22Rv1 (cell line): ENCODE results near the gene CLEC16A.

ENCODE experiments used
- ZFX ChIP-seq: fragments of 450-650 bp; IDR thresholded peaks from 2 replicates; pipeline ENCODE4 v1.6.1; 2017; ENCODE audit warnings: antibody characterized with exemption, borderline replicate concordance
- TF ChIP-seq, protein P1 (sequence below): fragments of 450-650 bp; IDR thresholded peaks from 2 replicates; pipeline ENCODE4 v1.5.1; 2017; ENCODE audit warnings: mild to moderate bottlenecking

DNA sequence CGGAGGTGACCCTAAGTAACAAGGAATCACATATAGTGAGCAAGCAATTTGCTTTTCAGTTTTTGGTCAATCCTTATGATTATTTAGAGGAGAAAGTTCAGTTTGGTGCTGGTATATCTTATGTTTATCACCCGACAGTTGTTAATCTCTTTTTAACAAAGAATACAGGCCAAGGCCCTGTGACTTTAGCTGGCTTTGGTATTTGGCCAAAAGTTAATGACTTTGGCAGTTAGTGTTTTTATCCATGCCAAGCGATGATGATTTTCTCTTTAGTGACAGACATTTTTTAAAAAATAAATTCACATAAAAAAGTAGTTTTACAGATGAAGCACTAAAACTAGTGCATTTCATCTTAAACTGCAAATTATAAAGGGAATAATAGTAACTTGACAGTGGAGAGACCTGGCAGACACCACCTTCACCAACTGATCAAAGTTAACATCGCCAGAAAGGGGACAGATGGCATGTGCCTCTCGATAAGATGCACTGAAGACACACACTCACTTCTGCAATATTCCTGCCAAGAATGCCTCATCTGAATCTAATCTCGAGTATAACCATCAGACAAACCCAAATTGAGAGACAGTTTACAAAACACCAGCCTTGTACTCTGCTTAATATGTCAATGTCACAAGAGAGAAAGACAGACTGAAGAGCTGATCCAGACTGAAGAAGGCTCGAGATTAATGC lies 9.0 kb upstream of the CLEC16A start:
- TF ChIP-seq, protein P1, sequence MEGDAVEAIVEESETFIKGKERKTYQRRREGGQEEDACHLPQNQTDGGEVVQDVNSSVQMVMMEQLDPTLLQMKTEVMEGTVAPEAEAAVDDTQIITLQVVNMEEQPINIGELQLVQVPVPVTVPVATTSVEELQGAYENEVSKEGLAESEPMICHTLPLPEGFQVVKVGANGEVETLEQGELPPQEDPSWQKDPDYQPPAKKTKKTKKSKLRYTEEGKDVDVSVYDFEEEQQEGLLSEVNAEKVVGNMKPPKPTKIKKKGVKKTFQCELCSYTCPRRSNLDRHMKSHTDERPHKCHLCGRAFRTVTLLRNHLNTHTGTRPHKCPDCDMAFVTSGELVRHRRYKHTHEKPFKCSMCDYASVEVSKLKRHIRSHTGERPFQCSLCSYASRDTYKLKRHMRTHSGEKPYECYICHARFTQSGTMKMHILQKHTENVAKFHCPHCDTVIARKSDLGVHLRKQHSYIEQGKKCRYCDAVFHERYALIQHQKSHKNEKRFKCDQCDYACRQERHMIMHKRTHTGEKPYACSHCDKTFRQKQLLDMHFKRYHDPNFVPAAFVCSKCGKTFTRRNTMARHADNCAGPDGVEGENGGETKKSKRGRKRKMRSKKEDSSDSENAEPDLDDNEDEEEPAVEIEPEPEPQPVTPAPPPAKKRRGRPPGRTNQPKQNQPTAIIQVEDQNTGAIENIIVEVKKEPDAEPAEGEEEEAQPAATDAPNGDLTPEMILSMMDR = no peak
- no peak for TF ChIP-seq ZFX
